Fibroblast of mammary gland (primary cell): ENCODE measurements around the gene DSCAML1.
"Not testable (repeated sequence)": the region's sequence is repeated elsewhere in the genome, so short reads cannot be mapped to it uniquely, and the experiment has no call there.

Source experiments
- DNase-seq: peaks from one replicate; pipeline ENCODE4 v3.0.0-alpha.2; 2010; ENCODE audit warnings: low read depth
- H3K4me3 ChIP-seq: 2 replicates; pipeline ENCODE4 v1.5.1; 2011; ENCODE audit warnings: low read depth, mild to moderate bottlenecking, low read length, moderate library complexity; ENCODE audit not compliant: control insufficient read depth
- CTCF ChIP-seq: conservative IDR thresholded peaks from 2 replicates; pipeline ENCODE4 v1.5.1; 2011; ENCODE audit warnings: low read depth, low read length, inconsistent platforms; ENCODE audit not compliant: control insufficient read depth, insufficient read depth

DSCAML1 gene

GRCh38 chr11:117769533-117769932, 27.5 kb downstream of the DSCAML1 start:
- no peak for DNase-seq
- H3K4me3 ChIP-seq = no peak overlapping the region
- no peak for TF ChIP-seq CTCF

- DNase-seq = no peak
- no peak for TF ChIP-seq CTCF
- no peak overlapping the region for H3K4me3 ChIP-seq
Measured at GRCh38 chr11:117768506-117768905, 28.5 kb downstream of the DSCAML1 start.

- no peak for TF ChIP-seq CTCF
- no peak for DNase-seq
- no peak overlapping the region for H3K4me3 ChIP-seq
Measured at GRCh38 chr11:117767071-117767470, 29.9 kb downstream of the DSCAML1 start.

- H3K4me3 ChIP-seq = no peak overlapping the region
- no peak for TF ChIP-seq CTCF
- DNase-seq = no peak
Measured at GRCh38 chr11:117766576-117766975, 30.4 kb downstream of the DSCAML1 start.

- no peak for DNase-seq
- no peak for TF ChIP-seq CTCF
- H3K4me3 ChIP-seq = no peak overlapping the region
Measured at GRCh38 chr11:117766026-117766425, 31.0 kb downstream of the DSCAML1 start.

GRCh38 chr11:117765068-117765467, 31.9 kb downstream of the DSCAML1 start:
- DNase-seq = no peak
- TF ChIP-seq CTCF = no peak
- H3K4me3 ChIP-seq = no peak overlapping the region

GRCh38 chr11:117763465-117763864, 33.6 kb downstream of the DSCAML1 start:
- not testable (repeated sequence) for DNase-seq, H3K4me3 ChIP-seq

GRCh38 chr11:117761993-117762392, 35.0 kb downstream of the DSCAML1 start:
- TF ChIP-seq CTCF = no peak
- H3K4me3 ChIP-seq = no peak overlapping the region
- DNase-seq = no peak
